ENCODE measurements around the gene PLOD2. TPM values are rescaled to one million over a fixed set of nuclear protein-coding genes. Genes with fewer than 3 reads are reported as not detected.

PLOD2 gene
- total RNA-seq, 1 donor, result 46.1 TPM

- H3K4me3 ChIP-seq (ENCODE audit: low read depth, low read length), result no peak overlapping the region
- TF ChIP-seq CTCF (IDR thresholded peaks at IDR 0.05; ENCODE audit: insufficient read depth, low read length), result no peak
- DNase-seq (ENCODE audit: low read depth), result no peak
These were observed 24.3 kb downstream of the PLOD2 start for GRCh38 chr3:146136647-146137046.

- H3K4me3 ChIP-seq (ENCODE audit: low read depth, low read length), result no peak overlapping the region
- DNase-seq (ENCODE audit: low read depth), result no peak
- no peak for TF ChIP-seq CTCF (IDR thresholded peaks at IDR 0.05; ENCODE audit: insufficient read depth, low read length)
These were observed 26.5 kb downstream of the PLOD2 start for GRCh38 chr3:146134348-146135117.

GRCh38 chr3:146133441-146133840, 27.5 kb downstream of the PLOD2 start:
- no peak overlapping the region for H3K4me3 ChIP-seq (ENCODE audit: low read depth, low read length)
- DNase-seq (ENCODE audit: low read depth), result peak; percentile 35
- TF ChIP-seq CTCF (IDR thresholded peaks at IDR 0.05; ENCODE audit: insufficient read depth, low read length), result no peak

- no peak overlapping the region for H3K4me3 ChIP-seq (ENCODE audit: low read depth, low read length)
- no peak for TF ChIP-seq CTCF (IDR thresholded peaks at IDR 0.05; ENCODE audit: insufficient read depth, low read length)
- peak; percentile 89 for DNase-seq (ENCODE audit: low read depth)
These were observed 29.2 kb downstream of the PLOD2 start for GRCh38 chr3:146131616-146132410.

GRCh38 chr3:146130881-146131371, 30.1 kb downstream of the PLOD2 start:
- DNase-seq (ENCODE audit: low read depth), result peak; percentile 74
- TF ChIP-seq CTCF (IDR thresholded peaks at IDR 0.05; ENCODE audit: insufficient read depth, low read length), result no peak
- H3K4me3 ChIP-seq (ENCODE audit: low read depth, low read length), result no peak overlapping the region

- TF ChIP-seq CTCF (IDR thresholded peaks at IDR 0.05; ENCODE audit: insufficient read depth, low read length), result no peak
- no peak for DNase-seq (ENCODE audit: low read depth)
- H3K4me3 ChIP-seq (ENCODE audit: low read depth, low read length), result no peak overlapping the region
These were observed 31.2 kb downstream of the PLOD2 start for GRCh38 chr3:146129750-146130149.
